Upper lobe of left lung (tissue), 6 donors: ENCODE data around the gene LAMB2. TPM values are rescaled to one million over a fixed set of nuclear protein-coding genes. Genes with fewer than 3 reads are reported as not detected.

Experiments
- ATAC-seq, 2 donors: fragments of 200-7000 bp; cut with Tn5 transposase; one replicate each; pipeline ENCODE4 v1.9.1; 2022; ENCODE audit warnings: mild to moderate bottlenecking in 2 of 2, moderate library complexity in 2 of 2; ENCODE audit not compliant: low FRiP score in 2 of 2
- DNase-seq, 2 donors: peaks; one replicate each; pipeline ENCODE4 v3.0.0-alpha.2; 2019 to 2020
- H3K27ac ChIP-seq, 4 donors: fragments of 200-600 bp; sonication (generic); one replicate each; pipeline ENCODE4 v1.5.1; 2016 to 2019
- H3K27me3 ChIP-seq, 4 donors: fragments of 200-600 bp; sonication (generic); one replicate each; pipeline ENCODE4 v1.5.1; 2017 to 2019
- H3K36me3 ChIP-seq, 4 donors: fragments of 200-600 bp; sonication (generic); one replicate each; pipeline ENCODE4 v1.5.1; 2016 to 2019
- H3K4me1 ChIP-seq, 4 donors: fragments of 200-600 bp; sonication (generic); one replicate each; pipeline ENCODE4 v1.5.1; 2018 to 2019
- H3K4me3 ChIP-seq, 4 donors: fragments of 200-600 bp; sonication (generic); one replicate each; pipeline ENCODE4 v1.5.1; 2017 to 2019; ENCODE audit warnings: mild to moderate bottlenecking in 2 of 4, moderate library complexity in 1 of 4
- H3K9me3 ChIP-seq, 4 donors: fragments of 200-600 bp; sonication (generic); one replicate each; pipeline ENCODE4 v1.5.1; 2018 to 2019
- CTCF ChIP-seq, 6 experiments: fragments of 450-650 bp in 4 of 6; fragments of 200-600 bp in 2 of 6; sonication (generic) in 2 of 6; IDR thresholded peaks; one replicate each; pipeline ENCODE4 v1.5.1; 2016 to 2019; ENCODE audit warnings: antibody characterized with exemption in 6 of 6
- EP300 ChIP-seq, 4 donors: sonication (generic); formaldehyde crosslinking; IDR thresholded peaks; one replicate each; pipeline ENCODE4 v1.5.1; 2017; ENCODE audit warnings: antibody characterized with exemption in 4 of 4, control low read depth in 2 of 4
- POLR2A ChIP-seq, 4 donors: fragments of 450-650 bp; IDR thresholded peaks; one replicate each; pipeline ENCODE4 v1.5.1; 2016 to 2017; ENCODE audit warnings: antibody characterized with exemption in 4 of 4, mild to moderate bottlenecking in 2 of 4
- POLR2AphosphoS5 ChIP-seq, 2 donors: sonication (generic); formaldehyde crosslinking; IDR thresholded peaks; one replicate each; pipeline ENCODE4 v1.5.1; 2017; ENCODE audit warnings: antibody characterized with exemption in 2 of 2
- WGBS, 2 donors: methylation state at CpG; one replicate each; pipeline ENCODE4 v1.1.5; 2017 to 2018; 5-methylcytosine and 5-hydroxymethylcytosine counted together
- total RNA-seq, 6 donors: library from RNA; depleted of rRNA in 4 of 6; stranded (reverse); fragments of >200 nt in 4 of 6; gene quantifications; one replicate each; pipeline versions ENCODE4 v1.1.0 to v1.2.1, GENCODE V29; 2016 to 2021
- donor health status: DM: no; HTN: no; CAD: no; lungs with moderate emphysema.
- donor health status: DM: no; HTN: yes; CAD: no; lungs with severe emphysema.

Gene LAMB2
- total RNA-seq, 6 donors from 2014 or later, result 349 to 904 (median 555) TPM

DNA sequence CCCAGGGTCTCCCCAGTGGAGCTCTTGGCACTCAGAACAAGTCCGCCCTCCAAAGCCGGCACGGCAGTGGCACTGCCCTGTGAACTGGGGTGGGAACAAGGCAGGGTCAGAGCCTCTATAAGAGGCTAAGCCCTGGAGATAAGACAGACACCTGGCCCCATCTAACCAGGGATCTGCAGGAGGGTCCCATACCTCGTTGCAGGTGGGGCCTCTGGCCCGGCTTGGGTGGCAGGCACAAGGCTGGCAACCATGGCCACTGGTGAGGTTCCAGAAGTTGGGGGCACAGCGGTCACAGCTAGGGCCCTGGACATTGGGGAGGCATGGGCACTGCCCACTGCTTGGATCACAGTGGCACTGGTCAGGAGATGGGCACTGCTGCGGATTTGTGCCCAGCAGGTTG is 8.6 kb downstream of the LAMB2 start:
- TF ChIP-seq CTCF (IDR thresholded peaks at IDR 0.05), result no peak
- no peak for TF ChIP-seq EP300 (IDR thresholded peaks at IDR 0.05)
- no peak for TF ChIP-seq POLR2A (IDR thresholded peaks at IDR 0.05)
- no peak for TF ChIP-seq POLR2AphosphoS5 (IDR thresholded peaks at IDR 0.05)
- Histone ChIP-seq H3K4me3 (no peak overlapping the region), H3K27ac (no peak overlapping the region), H3K36me3 (peaks cover 21 to 78% (median 66%) of the 10 kb centered on the region in 4 donors), H3K9me3 (no peaks in the 10 kb centered on the region), H3K4me1 (peaks cover 8 to 18% (median 11%) of the 10 kb centered on the region in 4 donors), H3K27me3 (no peaks in the 10 kb centered on the region)
- DNase-seq (no peak), ATAC-seq (no peak)
- 93 to 100% methylated on average over 3 to 6 of the region's 7 CpGs for WGBS, 2 donors

GRCh38 chr3:49123687-49124086 is 9.2 kb downstream of the LAMB2 start:
- Histone ChIP-seq H3K27ac (no peak overlapping the region), H3K36me3 (peaks cover 21 to 77% (median 65%) of the 10 kb centered on the region in 4 donors), H3K9me3 (no peaks in the 10 kb centered on the region), H3K4me1 (peaks cover 13 to 23% (median 16%) of the 10 kb centered on the region in 4 donors), H3K27me3 (no peaks in the 10 kb centered on the region), H3K4me3 (no peak overlapping the region)
- 95 to 98% methylated on average over 10 to 13 of the region's 17 CpGs for WGBS, 2 donors
- ATAC-seq, result no peak
- TF ChIP-seq POLR2AphosphoS5 (IDR thresholded peaks at IDR 0.05), result no peak
- DNase-seq, result no peak

DNA sequence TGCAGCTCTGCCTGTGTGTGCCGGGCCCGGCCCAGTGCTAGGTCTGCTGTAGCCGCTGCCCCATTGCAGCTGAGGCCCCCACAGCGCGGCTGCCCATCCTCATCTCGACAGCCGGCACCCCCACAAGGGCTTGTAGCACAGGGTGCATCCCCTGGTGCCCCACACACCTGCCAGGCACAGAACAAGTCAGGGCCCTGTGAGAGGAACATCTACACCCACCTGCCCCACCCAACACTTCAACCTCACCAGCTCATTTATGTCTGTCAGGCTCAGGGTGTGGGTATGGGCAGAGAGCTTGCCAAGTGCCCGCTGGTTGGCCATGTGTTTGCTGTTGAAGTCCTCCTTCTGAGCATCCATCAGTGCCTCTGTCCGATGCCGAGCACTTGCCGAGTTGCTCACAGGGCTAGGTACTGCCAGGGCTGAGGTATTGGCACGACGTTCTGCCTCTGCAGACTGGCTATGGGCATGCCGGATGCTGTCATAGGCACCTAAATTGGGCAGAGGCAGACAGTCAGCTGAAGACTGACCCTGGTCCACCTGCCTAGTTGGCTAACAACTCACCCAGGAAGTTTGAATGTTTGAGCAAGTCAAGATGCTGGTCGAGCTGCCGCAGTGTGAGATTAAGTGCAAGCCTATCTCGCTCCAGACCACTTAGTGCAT is 9.8 kb downstream of the LAMB2 start:
- Histone ChIP-seq H3K4me1 (peaks cover 15 to 25% (median 19%) of the 10 kb centered on the region in 4 donors), H3K4me3 (no peak overlapping the region), H3K27ac (no peak overlapping the region), H3K9me3 (no peaks in the 10 kb centered on the region), H3K36me3 (peaks cover 23 to 77% (median 68%) of the 10 kb centered on the region in 4 donors), H3K27me3 (no peaks in the 10 kb centered on the region)
- DNase-seq, result no peak
- no peak for ATAC-seq
- no peak for TF ChIP-seq POLR2AphosphoS5 (IDR thresholded peaks at IDR 0.05)
- no peak for TF ChIP-seq EP300 (IDR thresholded peaks at IDR 0.05)
- no peak for TF ChIP-seq CTCF (IDR thresholded peaks at IDR 0.05)
- no peak for TF ChIP-seq POLR2A (IDR thresholded peaks at IDR 0.05)
- 92 to 94% methylated on average over 11 to 14 of the region's 17 CpGs for WGBS, 2 donors

DNA sequence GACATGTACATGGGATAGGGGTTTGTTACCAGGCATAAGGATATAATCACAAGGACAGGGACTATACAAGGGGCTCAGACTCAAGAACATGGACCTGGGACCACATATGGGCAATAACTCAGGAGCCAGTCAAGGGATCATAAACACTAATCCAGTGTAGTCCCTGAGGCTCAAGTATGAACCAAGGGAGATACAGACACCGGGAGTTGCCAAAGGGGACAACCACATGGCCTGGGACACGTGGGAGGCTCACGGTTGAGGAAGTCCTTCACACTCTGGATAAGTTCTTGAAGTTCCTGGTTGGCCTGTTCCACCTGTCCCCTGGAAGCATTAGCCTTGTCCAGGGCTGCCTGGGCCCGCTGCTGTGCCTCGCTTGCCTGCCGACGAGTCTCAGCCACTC is 10.4 kb downstream of the LAMB2 start:
- H3K36me3 ChIP-seq, result peaks cover 29 to 79% (median 72%) of the 10 kb centered on the region in 4 donors
- WGBS, 2 donors, result 87 to 92% methylated on average over 2 to 7 of the region's 7 CpGs

DNA sequence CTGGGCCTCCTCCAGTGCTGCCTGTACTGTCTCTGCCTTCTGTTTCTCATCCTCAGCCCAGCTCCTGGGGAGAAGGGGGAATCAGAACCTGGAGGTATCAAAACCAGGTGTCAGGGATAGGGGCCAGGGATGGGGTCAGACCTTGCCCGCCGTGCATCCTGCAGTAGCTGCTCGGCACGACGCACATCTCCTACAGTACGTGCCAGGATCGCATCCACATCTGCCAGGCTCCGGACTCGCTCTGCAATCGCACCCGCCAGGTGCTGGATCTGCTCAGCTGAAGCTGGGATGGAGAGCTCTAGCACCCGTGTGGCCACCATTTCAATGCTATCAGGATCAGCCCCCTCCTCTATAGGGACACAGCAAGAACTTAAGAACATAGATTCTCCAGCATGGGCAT is 10.8 kb downstream of the LAMB2 start:
- TF ChIP-seq POLR2AphosphoS5 (IDR thresholded peaks at IDR 0.05) (no peak), EP300 (IDR thresholded peaks at IDR 0.05) (no peak), CTCF (IDR thresholded peaks at IDR 0.05) (no peak), POLR2A (IDR thresholded peaks at IDR 0.05) (no peak)
- peak overlapping the region in 1 of 4 donors; percentile 89 for H3K27ac ChIP-seq
- H3K27me3 ChIP-seq, result no peaks in the 10 kb centered on the region
- WGBS, 2 donors, result 93 to 97% methylated on average over 12 of the region's 12 CpGs
- peaks cover 33 to 79% (median 74%) of the 10 kb centered on the region in 4 donors for H3K36me3 ChIP-seq
- ATAC-seq (no peak), DNase-seq (no peak)
- H3K9me3 ChIP-seq, result no peaks in the 10 kb centered on the region
- H3K4me1 ChIP-seq, result peaks cover 15 to 25% (median 19%) of the 10 kb centered on the region in 4 donors
- no peak overlapping the region for H3K4me3 ChIP-seq

More for the DNA sequence above, 10.4 kb downstream of the LAMB2 start:
- no peak for TF ChIP-seq EP300 (IDR thresholded peaks at IDR 0.05)
- H3K4me1 ChIP-seq, result peaks cover 15 to 25% (median 19%) of the 10 kb centered on the region in 4 donors
- ATAC-seq (no peak), DNase-seq (no peak)
- no peak overlapping the region for H3K27ac ChIP-seq
- no peaks in the 10 kb centered on the region for H3K27me3 ChIP-seq
- no peaks in the 10 kb centered on the region for H3K9me3 ChIP-seq
- no peak overlapping the region for H3K4me3 ChIP-seq
